ENCODE data around the gene ATP9A.
"Not testable (repeated sequence)": the region's sequence is repeated elsewhere in the genome, so short reads cannot be mapped to it uniquely, and the experiment has no call there.

The ATP9A gene

DNA sequence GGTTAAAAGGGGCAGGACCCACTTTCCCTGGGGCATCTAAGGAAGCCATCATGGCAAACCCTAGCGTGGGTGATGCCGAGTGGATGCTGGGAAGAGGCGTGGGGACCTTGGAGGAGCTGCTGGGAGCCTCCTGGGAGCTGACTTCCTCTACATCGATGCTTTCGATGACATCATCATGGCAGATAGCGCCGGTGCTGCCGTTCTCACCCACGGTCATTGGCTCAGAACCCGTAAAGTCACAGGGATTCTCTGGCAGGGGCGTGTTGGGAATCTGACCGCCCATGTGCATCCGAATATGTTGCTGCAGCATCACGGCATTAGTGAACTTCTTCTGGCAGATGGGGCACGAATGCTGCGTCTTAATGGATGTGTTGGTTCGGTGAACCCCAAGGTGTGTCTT, 22.1 kb upstream of the ATP9A start:
- no peak for DNase-seq

DNA sequence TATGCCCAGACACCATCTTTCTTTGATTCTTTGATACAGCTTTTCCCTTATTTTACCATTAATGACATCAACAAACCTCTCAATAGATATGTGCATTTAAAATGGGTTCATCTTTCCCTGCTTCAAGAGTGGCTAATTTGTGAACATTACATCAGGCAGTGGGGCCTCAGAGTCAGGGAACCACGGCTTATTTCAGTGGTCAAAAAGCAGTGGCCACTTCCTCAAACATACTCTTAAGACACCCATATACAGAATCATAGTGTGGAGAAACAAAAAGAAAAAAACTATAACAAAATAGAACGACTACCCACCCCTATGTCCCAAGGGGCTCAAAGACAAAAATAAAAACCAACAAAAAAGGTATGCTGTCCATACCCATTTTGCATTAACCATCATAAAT, 21.2 kb upstream of the ATP9A start:
- no peak for DNase-seq

DNA sequence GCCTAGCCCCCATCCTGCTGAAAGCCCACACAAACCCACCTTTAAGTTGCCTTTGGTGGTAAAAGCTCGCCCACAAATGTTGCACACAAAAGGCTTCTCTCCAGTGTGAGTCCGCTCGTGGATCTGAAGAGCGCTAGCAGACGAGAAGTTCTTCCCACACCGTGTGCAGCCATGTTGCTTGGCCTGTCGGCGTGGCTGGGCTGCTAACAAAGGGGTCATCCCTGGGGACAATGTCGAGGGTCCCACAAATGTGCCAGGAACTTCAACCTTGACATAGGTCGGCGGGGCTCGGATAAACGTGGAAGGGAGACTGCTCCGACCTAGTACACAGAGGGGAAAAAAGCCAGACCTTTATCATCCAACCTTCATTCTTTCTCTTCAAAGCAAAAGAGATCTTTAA, 20.6 kb upstream of the ATP9A start:
- no peak for DNase-seq

DNA sequence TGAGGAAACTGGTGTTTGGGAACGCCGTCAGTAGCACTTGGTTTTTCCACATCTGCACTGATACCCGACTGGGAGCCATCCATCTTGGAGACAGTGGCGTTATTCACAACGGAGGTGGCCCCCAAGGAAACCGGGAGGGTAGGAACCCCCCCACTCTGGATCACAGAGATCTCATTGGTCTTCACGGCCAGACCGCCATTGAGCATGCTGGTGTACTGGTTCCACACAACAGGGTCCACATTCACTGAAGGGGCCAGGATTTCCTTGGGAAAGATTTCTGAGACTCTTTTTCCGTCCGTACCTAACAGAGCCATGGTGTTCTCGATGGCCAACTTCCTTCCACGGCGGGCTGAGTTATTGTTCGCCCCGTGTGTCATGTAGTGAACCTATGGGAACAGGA, 16.1 kb upstream of the ATP9A start:
- no peak for DNase-seq

DNA sequence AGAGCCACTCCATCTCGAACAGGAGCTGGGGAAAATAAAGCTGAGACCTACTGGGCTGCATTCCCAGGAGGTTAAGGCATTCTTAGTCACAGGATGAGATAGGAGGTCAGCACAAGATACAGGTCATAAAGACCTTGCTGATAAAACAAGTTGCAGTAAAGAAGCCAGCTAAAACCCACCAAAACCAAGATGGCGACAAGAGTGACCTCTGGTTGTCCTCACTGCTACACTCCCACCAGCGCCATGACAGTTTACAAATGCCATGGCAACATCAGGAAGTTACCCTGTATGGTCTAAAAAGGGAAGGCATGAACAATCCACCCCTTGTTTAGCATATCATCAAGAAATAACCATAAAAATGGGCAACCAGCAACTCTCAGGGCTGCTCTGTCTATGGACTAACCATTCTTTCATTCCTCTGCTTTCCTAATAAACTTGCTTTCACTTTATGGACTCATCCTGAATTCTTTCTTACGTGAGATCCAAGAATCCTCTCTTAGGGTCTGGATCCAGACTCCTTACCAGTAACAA, 10.1 kb upstream of the ATP9A start:
- not testable (repeated sequence) for DNase-seq

DNA sequence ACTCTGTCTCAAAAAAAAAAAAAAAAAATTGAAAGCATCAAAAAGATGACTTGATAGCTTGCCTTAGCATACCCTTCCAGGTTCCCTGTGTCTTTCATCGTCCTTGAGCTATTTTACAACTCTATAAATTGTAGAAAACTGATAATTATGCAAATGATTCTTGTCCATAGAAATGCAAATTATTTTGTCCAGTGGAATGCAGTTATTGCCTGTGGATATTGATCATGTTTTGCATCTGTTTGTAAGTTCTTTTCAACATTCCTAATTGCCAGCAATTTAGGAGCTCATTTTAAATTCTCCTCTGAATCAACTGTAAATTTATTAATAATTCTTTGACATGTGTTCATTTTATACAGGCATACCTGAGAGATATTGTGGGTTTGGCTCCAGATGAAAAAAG, 7.1 kb upstream of the ATP9A start:
- DNase-seq, result no peak

DNA sequence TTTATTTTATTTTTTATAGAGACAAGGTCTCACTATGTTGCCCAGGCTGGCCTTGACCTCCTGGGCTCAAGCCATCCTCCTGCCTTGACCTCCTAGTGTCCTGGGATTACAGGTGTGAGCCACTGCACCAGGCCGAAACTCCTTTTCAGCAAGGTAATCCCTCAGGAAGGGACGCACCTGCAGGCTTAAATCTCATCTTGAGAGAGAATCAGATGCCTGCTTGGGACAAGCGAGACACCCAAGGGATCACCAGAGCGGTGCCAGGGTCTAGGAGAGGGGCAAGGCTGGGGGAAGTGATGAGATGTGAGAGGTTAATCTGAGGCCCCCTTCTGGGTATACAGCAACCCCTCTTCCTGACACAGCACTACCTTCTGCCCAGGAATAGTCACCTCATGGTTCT, 4.0 kb upstream of the ATP9A start:
- DNase-seq, result no peak

DNA sequence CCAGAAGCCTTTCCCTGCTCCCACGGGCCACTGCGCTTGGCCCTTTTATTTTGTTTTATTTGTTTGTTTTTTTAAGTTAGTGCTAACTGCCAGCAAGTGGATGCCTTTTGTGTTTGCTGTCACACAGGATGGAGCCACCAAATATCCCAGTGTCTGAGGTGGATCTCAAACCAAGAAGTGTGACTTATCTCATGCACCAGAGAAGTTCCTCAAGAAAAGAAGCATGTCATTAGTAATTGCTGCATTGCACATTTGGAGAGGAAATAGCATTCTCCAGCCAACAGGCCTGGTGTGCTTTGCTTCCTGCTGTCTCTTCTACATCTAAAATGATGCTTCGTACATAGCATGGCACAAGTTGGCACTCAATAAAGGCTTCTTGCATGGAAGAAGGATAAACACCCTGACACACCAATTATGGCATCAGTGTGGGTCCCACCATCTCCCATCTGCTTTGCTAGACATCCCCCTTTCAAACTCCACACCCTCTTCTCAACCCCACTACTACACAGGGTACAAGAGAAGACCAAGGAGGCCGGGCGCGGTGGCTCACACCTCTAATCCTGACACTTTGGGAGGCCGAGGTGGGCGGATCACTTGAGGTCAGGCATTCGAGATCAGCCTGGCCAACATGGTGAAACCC, 1.9 kb upstream of the ATP9A start:
- DNase-seq, result no peak

DNA sequence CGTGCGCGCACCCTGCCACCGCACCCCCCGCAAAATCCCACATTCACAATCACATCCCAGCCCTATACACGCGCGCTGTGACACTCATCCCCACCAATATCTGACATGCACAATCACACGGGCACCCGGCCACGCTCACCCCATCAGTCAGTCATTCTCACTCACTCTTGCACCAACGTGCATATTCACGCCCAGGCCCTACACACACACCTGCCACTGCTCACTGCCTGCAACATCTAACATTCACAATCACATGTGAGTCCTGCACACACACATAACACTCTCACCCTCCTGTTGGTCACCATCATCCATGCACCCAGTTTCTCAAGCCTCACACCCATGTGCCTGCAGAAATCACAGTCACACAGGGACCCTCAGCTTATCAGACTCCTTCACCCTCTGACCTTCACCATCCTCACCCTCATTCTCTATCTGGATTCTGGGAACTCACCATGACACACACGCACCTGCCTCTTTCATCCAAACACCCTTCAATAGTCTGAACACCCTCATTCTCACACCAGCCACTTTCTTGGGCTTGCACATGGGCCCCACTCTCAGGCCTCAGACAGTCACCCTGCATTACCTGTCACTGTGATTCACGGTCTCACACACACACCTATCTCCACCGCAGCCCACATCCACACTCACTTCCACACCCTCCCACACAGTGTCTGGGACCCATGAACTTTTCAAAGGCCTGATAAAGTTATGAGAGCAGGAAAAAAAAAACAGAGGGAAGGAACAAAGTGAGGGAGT, 748 bp upstream of the ATP9A start:
- DNase-seq, result peak; percentile 1

DNA sequence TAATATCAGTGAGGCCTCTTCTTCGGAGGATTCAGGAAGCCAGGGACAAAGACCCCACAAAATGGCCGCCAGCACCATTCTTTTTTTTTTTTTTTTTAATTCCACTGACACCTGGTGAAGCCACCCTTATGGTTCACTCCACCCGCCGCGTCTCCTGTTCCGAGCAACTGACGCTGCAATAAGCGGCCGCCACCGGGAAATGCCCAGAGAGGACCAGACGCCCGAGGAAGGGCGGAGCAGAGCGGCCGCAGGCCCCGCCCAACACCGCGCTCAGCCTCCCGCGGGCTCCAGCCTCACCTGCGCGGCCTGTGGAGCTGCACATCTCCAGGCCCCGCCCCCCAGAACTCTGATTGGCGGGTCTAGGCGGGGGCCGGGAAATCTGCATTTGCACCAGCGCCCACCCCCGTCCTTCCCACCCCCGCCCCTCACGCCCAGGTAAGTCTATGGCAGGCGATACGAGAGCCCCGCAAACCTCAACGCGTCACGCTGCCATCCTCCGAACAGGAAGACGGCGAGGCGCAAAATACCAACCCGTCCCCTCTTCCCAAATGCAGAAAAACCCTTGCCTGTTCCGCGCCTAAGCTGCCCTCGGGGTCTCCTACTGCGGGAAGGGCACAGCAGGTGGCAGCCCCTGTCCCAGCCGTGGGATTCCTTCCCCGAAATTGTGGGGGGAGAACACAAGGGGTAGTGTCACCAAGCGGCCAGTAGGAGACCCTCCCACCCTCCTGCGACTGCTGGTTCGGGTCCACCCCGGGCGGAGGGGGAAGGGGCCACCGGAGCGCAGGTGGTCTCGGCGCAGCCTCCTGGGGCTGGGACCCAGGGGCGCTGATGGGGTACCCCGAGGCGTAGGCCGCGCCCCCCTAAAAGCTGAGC, 960 bp downstream of the ATP9A start:
- DNase-seq, result peak; percentile 95

DNA sequence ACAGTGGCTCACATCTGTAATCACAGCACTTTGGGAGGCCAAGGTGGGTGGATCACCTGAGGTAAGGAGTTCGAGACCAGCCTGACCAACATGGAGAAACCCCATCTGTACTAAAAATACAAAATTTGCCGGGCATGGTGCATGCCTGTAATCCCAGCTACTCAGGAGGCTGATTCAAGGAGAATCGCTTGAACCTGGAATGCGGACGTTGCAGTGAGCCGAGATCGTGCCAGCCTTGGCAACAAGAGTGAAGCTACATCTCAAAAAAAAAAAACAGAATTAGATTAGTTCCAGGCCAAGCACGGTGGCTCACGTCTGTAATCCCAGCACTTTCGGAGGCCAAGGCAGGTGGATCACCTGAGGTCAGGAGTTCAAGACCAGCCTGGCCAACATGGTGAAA, 2.8 kb downstream of the ATP9A start:
- not testable (repeated sequence) for DNase-seq

DNA sequence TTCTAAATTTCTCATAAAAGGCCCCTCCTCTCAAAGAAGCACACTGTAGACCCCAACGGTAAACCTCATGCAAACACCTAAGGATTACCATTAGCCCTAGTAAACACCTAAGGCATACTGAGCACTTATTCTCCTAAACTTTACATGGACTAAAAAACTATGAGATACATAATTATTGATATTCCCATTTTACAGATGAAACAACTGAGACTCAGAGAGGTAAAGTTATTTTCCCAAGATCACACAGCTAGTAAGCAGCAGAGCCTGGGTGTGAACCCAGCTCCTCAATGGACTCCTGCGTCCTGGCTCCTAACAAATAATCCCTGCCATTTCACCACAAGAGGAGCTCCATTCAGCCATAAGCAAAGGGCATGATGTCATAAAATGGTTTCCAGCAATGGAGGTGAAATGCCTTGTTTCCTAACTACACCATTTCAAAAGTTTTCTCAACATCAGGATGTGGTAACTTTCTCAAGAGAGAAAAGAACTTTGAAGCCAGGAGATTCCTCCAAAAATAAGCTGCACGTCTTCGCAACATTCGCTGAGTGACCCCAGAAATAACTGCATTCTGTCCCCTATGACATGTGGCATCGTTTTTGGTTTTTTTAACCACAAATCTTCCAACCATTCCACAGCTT, 4.1 kb downstream of the ATP9A start:
- no peak for DNase-seq

DNA sequence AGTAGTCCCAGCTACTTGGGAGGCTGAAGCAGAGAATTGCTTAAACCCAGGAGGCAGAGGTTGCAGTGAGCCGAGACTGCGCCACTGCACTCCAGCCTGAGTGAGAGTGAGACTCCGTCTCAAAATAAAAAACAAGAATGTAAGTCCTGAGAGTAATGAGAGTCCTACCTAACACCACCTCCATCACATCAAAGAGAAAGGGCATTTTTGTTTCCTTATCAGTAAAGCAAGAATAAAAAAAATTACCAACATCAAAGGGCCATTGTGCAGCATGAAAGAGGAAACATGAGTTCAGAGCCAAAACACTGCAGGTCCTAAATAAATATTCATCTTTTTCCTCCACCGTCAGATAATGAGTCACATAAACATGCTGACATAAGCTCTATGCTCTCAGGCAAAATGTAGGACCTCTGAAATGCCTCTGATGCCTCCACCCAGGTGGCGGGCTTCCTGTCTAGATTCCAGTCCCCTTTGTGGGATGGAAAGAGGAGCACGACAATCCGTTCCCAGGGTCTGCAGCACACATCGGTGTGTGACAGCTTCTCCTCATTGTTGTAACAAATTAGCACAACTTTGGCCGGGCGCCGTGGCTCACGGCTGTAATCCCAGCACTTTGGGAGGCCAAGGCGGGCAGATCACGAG, 7.2 kb downstream of the ATP9A start:
- no peak for DNase-seq

DNA sequence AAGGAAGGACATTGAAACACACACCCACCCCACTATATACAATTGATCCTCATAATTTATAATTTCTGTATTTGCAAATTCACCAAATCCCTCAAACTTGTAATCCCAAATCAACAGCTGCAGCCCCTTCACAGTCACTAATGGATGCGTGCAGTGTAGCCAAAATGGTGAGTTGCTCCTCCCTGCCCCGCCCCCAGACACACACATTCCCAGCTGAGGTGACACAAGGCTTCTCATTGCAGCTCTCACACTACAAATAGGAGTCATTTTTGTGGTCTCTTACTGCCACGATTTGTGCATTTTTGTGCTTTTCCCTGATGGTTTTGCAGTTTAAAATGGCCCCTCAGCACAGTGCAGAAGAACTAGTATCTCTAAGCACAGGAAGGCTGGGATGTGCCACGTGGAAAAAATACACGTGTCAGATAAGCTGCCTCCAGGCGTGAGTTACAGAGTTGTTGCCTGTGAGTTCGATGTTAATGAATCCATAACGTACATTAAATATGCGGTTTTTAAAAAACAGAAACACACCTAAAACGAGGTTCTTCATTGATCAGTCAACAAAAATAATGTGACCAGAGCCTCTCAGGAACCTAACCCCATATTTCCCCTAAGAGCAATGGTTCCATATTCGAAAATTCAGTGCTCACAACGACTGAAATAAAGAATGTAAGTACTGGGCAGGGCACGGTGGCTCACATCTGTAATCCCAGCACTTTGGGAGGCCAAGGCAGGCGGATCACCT, 8.2 kb downstream of the ATP9A start:
- DNase-seq, result no peak

DNA sequence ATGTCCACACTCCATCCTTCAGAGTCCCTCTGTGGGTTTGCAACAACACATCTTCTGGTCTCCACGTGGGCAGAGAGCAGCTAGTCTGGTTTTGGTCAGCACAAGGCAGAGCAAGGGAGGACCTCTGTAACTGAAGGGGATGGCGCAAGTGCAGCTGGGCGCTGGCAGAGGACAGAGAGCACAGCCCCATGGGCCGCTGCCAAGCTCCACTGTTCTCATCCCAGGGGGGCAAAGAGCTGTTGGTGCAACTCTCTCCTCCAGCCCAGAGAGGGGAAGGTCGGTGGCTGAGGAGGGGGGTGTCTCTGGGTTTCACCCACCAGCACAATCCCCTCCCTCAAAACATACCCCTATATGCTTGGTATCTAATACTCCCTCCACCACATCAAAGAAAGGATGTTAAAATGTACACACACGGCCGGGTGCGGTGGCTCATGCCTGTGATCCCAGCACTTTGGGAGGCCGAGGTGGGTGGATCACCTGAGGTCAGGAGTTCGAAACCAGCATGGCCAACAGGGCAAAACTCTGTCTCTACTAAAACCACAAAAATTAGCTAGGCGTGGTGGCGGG, 9.1 kb downstream of the ATP9A start:
- no peak for DNase-seq

DNA sequence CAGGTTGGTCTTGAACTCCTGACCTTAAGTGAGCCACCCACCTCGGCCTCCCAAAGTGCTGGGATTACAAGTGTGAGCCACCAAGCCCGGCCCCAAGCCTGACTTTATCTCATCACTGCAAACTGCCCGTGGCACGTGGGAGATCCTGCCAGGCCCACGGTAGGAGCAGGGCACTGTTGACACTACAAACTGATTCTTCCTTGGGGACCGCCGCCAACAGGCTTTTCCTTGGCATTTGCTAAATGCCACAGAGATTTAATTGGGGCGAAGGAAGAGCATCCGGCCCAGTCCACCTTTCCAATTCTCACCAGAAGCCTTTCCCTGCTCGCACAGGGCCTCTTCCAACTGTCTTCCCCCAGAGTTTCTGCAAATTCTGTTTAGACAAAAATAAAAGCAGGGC, 11.0 kb downstream of the ATP9A start:
- DNase-seq, result no peak

DNA sequence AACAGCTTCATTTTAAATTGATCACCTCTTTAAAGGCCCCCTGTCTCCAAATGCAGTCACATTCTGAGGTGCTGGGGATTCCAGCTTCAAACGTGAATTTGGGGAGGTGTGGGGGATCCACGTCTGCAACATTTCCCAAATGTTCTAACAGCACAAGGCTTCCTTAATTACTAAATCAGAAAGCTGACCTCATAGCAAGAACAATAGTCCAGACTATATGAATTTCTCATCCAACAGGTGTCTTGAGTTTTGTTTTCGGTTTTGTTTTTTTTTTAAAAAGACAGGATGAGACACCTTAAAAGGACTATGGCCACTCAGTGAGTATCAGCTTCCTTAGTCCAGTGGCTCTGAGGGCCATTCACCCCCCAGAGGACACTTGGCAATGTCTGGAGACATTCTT, 11.5 kb downstream of the ATP9A start:
- no peak for DNase-seq

DNA sequence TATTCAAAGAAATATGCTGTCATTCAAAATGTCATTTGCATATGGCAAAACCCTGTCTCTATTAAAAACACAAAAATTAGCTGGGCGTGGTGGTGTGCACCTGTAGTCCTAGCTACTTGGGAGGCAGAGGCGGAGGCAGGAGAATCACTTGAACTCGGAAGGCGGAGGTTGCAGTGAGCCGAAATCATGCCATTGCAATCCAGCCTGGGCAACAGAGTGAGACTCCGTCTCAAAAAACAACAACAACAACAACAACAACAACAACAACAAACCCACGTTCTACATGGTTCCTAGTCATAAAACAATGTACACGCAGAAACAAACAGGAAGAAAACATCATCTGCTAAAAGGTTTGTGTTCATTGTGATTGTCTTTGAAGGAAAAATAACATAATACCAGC, 15.0 kb downstream of the ATP9A start:
- not testable (repeated sequence) for DNase-seq

DNA sequence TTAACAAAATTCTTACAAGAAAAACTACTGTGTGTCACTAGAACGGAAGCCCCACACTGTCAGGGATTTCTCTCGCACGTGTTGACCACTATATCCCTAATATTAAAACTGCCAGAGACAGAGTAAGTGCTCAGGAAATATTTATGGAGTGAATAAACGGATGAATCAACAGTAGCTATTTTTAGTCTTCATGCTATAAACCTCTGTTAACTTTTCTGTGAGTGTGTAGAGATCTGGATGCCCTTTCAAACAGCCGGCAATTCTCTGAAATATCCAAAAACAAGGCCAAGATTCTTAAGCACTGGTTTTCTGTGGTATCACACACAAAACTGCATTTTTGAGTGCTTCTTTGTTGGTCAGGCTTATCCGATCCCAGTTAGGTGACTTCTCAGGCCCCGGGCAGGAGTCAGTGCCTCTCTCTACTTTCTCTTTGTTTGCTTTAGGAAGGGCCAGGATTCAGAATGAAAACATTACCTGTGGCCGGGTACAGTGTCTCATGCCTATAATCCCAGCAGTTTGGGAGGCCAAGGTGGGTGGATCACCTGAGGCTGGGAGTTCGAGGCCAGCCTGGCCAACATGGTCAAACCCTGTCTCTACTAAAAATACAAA, 15.7 kb downstream of the ATP9A start:
- DNase-seq, result no peak

DNA sequence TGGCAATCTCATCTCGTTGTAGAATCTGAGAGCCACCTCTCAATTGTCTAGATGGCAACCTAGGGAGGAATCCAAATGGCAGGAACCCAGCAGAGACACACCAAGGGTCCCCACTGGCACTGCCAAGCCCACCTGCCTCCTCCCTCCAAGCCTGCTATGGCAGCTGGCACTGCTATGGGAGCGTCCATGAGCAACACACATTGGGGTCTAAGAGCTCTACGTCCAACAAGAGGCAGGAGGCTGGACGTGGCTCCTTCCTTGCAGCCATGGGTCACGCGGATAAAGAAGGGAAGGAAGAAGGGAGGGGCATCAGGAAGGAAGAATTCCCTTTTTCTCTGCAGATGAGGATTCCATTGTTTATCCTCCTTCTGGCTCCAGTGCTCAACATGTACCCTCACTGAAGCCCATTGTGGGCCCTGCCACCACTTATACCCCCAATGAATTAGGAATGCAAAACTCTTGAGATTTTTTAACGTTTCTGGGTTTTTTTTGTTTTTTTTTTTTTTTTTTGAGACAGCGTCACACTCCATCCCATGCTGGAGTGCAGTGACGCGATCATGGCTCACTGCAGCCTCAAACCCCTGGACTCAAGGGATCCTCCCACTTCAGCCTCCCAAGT, 17.3 kb downstream of the ATP9A start:
- no peak for DNase-seq
